ENCODE results near the gene TNXB.

Gene TNXB

DNA sequence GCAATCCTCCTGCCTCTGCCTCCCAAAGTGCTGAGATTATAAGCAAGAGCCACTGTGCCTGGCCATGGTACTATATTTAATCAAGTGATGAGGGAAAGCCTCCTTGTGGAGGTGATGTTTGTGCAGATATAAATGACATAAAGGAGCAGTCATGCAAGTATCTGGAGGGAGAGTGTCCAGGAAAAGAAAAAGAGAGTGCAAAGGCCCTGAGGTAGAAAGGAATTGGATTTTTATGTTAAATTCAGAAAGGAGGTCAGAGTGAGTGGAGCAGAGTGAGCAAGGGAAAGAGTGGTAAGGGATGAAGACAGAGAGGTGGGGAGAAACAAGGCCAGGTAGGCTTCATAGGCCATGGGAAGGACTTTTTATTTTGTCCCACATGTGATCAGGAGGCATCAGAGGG, 28.3 kb upstream of the TNXB start:
- no peak for DNase-seq

DNA sequence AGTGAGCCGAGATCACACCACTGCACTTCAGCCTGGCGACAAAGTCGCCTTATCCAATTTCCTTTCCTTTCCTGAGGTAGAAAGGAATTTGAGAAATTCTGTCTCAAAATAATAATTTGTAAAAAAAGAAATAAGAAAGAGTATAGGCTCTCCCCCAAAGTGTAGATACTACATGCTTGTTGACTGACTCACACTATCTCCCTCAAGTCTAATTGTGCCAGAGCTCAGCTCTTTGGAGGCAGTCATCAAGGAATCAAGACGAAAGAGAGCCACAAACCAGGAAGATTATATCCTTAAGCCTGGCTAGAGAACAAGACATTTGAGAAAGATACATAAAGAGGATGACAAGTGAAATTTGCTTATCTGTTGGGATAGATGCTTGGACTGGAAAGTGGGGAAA, 24.6 kb upstream of the TNXB start:
- no peak for DNase-seq

DNA sequence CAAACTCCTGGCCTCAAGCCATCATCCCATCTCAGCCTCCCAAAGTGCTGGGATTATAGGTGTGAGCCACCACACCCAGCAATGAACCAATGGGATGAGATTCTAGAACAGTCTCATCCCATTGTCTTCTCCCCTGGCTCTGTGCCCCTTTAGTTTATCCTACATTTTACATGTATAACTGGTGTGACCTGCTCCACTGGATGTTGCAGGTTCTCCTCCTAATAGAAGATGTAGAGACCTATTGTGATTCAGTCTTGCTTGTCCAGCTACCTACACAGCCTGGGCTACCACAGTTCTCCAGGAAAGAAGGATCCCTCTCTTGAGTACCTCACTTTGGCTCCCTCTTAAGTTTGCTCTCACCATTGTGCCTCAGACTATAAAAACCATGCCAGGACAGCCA, 23.0 kb upstream of the TNXB start:
- no peak for DNase-seq

DNA sequence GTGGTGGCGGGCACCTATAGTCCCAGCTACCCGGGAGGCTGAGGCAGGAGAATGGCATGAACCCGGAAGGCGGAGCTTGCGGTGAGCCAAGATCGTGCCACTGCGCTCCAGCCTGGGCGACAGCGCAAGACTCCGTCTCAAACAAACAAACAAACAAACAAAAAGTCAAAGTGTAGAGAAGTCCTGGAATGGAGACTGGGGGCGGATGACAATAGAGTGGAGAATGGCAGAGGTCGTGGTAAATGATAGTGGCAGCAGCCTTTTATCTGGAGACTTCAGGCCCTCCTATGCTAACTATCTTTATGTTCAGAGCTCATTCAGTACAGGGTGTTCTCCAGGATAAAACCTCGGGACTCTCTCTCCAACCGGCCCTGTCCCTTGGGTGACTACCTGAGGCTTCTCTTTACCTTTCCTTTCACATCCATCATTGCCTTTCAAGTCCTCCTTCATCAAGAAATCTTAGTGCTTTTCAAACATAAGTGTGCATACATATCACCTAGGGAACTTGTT, 22.4 kb upstream of the TNXB start:
- no peak for DNase-seq

DNA sequence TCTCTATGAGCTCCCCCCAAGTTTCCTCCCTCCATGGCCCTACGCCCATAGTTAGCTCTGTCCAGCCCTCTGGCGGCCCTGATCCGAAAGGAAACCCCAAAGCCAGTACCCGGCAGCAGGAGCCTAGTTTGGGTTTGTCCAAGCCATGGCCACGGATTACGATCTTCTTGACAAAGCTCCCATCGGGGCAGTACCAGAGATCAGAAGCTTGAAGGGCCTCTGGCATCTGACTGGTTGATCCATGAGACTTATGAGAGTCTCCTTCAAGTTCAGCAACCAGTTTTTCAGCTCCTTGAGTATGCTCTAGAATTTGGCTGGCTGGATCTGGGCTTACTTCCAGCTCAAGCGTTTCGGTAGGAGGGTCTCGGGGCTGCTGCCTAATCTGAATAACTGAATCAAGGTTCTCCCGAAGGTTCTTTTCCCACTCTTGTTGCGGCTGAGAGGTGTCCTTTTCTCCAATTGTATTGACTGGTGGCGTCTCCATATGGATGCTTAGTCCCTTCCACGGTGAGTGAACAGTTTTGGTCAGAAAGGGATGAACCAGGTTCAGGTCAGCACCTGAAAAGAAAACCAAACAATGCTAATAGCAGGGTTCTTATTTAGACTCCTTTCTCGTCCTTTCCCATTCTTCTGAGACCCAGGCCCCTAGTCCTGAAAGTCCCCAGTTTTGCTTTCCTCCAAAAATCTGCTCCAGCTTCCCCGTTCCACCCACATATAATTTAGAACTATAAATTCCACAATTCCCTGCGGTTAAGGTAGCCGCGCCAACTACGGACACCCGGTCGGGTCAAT, 20.4 kb upstream of the TNXB start:
- no peak for DNase-seq

DNA sequence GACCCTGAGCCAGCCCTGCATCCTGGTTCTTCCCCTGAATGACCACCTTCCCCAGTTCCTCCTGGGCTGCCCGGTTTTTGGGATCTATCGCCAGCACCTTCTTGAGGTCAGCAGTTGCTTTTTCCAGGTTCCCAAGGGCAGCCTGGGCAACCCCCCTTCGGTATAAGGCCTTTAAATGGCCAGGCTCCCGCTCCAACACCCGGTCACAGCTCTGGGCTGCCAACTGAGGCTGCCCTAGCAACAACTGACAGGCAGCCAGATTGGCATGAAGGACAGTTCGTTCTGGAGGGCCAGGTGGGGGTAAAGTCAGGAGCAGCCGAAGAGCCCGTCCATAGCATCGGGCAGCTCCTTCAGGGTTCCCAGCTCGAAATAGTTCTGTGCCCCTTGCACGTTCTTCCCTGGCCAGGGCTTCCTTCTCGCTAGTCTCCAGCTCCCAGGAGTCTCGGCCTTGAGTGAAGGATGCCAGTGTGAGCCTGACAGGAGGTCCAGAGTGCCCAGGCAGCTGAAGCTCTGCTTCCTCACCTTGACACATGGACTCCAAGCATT, 19.7 kb upstream of the TNXB start:
- no peak for DNase-seq

DNA sequence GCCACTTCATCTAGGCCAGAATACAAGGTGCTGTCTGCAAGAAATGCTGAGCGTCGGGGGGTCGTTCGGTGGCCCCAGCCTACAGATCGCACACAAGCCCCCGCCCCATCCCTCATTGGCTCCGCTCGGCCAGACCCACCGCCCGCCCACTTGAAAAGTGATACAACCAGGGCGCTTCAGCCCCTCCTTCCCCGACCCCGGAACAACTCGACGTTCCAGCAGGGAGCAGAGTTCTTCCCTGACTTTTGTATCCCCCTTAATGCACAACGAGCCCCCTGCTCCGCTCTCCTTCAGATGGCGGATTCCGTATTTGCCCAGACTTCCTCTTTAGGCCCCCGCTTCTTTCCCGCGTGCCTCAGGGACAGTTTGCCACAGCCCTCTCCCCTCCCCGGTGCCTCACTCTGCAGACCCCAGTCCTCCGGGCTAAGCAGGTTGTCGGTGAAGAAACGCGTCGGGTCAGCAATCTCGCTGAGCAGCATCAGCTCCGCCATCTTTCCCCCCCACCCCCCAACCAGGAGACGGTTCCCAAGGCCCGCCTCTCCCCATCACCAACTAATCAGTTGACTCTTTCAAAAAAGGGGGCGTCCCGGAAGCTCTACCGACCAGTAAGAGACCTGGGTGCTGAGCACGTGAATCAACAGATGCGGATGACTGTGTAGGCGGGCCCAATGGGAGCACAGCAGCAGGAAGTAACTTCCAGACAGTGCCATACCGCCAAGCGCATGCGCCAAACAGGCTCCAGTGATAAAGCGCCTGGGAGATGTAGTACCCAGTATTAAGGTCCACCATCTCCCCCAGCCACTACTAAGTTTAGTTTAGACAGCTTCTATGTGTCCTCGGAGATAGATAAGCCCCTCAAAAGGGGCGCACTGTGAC, 18.8 kb upstream of the TNXB start, which contains the start of gene ATF6B:
ATF6B (minus strand) TSS at position 530 of the 876 bp plus-strand sequence; CDS start at position 491, 39 bp downstream.
- DNase-seq, result peak; percentile 99 to 100

DNA sequence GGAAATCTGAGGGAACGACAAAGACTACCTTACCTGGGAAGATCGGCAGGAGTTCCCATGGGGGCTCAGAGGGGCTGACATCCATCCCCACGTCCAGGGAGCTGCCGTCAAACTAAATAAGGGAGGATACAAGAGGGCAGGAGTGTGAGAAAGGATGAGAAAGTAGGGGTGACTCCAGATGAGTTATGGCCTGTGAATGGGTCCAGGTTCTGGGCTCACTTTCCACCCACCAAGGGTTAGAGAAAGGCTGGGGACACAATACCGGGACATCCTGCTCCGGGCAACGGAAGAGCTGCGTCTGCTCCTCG, 18.2 kb upstream of the TNXB start:
- DNase-seq, result no peak

DNA sequence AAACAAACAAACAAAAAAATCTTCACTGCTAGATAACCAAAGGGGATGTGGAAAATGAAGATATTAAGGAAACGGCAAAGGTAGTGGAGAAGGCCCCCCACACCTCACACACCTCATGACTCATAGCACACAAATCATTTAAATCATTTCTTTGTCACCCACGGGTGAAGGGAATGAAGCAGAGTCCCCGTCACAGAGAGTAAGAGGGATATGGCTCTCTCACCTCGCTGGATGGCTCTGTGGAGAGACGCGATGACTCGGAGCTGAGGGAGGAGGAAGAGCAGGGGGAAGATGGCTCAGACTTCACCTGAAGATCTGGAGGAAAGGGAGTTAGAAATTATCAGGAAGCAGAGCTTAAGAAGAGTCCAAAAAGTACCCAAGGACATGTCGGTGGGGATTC, 17.7 kb upstream of the TNXB start:
- no peak for DNase-seq

DNA sequence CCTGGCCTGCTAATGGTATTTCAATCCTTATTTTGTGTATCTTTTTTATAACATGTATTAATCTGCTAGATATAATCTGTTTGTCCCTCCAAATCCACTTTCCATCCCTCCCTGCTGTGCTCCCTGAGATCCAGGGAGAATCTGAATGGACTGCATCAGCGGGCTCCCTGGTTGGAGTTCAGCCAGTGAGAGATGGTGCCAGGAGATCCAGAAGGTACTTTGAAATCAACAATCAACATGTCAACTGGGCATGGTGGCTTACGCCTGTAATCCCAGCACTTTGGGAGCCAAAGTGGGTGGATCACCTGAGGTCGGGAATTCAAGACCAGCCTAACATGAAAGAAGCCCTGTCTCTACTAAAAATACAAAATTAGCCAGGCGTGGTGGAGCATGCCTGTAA, 14.5 kb upstream of the TNXB start:
- no peak for DNase-seq

DNA sequence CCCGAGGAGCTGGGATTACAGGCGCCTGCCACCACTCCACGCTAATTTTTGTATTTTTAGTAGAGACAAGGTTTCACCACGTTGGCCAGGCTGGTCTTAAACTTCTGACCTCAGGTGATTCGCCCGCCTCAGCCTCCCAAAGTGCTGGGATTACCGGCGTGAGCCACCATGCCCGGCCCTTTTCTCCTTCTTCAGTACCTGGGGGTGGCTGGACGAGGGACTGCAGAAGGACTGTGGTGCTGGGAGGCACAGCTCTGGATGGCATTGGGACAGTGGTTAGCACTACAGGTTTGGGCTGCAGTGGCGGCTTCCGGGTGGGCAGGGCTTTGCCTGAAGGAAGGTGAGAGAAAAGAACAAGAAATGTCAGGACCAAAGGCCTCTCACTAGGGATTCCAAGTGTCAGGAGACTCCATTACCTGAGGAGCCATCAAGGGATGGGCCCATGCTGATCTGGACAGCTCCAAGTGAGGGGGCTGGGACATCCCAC, 11.5 kb upstream of the TNXB start:
- no peak for DNase-seq

DNA sequence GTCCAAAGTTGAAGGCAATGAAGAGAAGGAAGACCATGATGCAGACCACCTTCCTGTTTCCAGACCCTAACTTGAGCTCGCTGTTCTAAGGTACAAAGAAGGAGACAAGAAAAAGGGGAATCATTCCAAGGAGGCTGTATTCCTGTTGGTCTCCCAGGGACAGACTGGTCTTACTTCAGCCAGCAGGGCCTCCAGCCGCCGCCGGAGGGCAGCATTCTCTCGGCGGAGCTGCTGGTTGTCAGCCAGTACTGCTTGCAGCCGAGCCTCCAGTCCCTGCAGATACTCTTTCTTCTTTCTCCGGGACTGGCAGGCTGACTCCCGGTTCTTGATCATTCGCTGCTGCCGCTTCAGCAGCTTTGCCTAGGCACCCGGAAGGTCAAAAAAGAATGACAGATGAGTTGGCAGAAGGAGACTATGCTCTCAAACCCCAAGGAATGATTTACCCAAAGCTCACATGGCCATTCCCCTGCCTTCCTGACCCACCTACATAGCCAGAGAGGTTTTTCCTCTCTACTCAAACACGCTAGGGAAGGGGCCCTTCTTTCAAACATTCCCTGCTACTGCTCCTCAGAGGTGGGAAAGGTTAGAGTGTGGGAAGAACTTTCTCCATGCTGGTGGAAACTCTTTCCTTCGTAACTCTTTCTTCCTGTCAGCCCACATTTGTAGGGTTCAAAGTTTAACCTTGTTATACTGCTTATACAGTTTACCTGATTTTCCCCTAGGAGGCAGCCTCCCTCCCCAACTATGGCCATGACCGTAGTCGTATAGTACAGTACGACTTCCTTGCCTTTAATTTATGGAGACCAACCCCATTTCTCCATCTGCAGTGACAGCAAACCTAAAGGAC, 9.9 kb upstream of the TNXB start:
- DNase-seq, result peak; percentile 74 to 75

DNA sequence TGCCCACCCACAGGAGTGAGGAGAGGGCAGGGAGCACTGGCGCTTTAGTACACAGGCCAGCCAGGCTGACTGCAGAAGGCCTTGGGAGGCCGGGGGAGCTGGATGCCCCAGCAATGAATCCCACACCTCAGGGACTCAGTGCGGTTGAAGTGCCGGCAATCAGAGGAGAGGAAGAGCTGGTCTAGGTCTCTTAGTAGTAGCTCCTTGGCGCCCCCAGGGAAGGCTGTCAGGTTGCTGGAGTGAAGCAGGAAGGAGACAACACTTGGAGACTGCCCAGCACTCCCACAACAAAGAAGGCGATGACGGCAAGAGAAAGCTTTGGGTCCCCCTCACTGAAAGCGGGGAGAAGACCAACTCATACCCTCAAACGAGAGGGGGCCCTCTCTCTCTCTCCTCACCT, 8.3 kb upstream of the TNXB start:
- DNase-seq, result no peak

DNA sequence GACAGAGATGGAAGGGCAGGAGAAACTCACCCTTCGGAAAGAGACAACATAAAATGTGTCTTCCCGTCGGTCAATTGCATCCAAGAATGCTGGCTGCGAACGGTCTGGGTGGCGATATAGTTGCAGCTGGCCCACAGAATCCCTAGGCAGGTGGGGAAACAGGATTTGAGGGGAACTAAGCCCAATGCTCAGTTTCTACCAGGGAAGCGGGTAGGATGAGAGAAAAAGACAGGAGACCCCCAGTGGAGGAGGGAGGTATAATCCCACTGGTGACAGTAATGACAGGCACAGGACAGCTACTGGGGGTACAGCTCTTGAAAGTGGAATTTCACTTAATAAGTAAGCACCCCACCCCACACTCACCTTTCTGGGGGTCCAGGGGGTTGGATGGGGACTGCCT, 7.5 kb upstream of the TNXB start:
- no peak for DNase-seq

DNA sequence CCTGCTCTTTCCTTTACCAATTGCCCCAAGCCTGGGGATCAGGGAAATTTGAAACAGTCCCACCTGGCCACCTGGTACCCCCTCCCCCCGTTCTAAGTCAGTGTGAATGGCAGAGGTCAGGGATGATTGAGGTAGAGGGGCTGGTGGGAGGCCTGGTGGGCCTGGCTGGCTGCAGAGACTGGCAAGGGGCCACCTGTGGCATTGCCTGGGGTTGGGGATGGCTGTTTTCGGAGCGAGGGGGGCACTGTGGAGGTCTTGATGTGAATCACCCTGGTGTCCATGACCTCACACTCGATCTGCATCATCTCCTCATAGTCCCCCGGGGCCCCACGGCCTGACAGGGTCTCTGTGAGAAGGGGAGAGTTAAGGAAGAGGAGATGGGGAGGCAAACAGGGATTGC, 6.5 kb upstream of the TNXB start:
- no peak for DNase-seq

DNA sequence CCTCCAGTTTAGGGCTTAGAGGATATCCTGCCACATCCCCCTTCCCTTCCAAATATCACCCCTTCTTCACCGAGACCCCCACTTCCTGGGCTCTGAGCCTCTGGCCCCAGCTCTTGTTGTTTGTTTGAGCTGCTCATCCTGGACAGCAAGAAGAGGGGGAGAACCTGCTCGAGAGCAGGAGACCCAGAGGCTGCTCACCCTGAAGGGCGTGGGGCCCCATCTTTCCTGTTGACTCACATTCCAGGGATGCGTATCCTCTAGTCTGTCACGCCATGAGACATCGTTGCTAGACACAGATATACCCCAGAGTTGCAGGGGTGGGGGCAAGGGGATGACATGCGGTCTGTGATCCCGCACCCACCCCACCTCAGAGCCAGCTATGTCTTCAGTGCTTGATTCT, 5.7 kb upstream of the TNXB start:
- DNase-seq, result no peak

DNA sequence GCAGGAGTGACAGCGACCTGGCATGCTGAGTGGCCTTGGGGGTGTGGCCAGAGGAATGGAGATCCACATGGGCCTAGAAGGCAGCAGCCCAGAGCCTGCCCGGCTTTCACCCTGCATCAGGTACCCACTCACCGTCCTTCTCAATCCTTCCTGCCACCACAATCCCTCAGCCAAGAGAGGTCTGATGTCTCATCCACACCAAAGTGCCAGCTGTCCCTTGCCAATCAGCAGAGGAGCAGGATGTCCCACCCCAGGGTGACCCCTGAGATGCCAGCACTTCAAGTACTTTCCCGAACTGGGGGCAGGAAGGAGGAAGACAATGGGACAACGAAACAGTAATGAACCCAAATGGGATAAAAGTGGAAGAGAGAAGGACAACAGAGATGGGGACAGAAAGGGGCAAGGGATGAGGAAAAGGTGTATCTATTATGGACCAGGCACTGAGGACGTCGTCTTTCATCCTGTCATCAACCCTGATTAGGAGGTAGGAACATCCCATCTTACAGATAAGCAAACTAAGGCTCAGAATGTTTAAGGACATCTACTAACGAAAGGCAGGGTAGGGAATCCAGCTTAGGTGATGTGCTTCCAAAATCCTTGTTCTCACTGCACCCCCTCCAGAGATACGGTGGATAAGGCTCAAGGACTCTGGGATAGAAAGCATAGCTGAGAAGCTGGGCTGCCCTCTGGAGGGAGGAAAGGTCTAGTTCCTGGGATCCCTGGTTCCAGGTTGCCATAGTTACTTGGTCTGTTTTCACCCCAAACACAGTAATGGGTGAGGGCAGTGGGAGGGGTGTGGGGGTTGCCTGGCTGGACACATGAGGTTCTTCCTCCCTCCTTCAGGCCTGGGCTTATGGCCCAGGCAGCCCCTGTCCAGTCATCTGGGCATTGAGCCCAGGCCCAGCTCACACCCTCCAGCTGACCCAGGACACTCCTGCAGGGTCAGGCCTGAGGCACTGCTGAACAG, 4.5 kb upstream of the TNXB start:
- DNase-seq, result no peak

DNA sequence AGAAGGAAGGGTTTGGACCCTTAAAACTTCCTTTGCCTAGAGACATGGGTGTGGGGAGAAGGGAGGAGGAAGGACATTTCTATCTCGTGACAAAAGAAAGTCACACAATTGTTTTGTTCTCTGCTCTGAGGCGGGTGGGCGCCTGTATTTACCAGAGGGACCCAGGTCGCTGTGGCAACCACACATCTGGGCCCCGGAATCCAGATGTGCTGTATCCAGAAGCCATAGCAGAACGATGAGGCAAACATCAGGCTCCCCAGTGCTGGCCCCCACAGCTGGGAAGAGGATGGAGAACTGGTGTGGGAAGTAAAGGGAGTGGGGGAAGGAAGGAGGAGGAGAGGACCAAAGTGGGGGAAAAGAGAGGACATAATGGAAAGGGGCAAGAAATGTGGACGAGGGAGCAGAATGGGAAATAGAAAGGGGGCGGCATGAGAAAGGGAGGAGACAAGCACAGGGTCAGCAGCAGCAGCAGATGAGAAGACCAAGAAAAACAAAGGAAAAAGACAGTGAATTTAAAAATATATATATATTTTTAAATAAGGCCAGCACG, 3.4 kb upstream of the TNXB start:
- DNase-seq, result no peak

DNA sequence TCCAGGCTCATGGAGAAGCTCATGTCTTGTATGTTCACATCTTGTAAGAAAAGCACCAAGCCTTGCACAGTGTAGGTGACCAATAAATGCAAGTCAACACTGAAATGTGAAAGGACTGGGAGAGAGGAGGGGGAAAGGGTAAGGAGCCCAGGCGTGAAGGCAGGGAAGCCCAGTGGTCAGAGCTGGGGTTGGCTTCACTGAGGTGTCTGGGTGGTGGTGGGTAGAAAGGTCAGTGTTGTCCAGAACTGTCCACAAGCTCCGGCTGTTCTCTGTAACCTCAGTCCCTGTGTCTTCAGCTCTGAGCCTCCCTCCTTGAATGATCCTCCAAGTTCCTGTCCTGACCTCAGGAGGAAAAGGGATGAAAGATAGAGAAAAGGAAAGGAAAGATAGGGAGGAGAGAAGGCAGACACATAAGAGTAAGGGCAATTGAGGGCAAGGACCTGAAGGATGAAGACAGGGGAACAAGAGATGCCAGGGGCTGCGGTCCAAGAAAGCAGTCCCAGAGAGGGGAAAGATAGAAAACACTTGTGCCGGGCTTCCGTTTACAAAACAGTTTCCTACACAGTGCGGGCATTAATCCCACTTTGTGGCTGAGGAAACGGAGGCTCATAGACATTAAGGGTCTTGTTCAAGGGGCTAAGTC, 2.4 kb upstream of the TNXB start:
- no peak for DNase-seq

DNA sequence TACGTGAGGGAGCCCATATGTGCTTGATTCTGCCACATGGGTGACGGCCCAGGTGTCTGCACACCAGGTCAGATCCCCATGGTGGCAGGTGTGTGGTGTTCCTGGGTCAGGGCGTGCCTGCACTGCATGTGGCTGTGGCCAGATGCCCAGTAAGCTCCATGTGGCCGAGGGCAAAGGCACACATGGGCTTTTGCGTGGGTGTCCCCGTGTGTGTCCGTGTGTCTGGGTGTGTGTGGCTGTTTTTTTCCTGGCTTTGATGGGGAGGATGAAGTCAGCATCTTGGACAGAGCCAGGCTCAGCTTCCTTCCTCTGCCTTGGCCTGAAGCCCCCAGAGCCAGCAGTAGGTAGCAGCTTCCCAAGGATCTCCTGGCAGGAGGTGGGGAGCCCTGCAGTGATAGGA, 1.5 kb upstream of the TNXB start:
- DNase-seq, result no peak

DNA sequence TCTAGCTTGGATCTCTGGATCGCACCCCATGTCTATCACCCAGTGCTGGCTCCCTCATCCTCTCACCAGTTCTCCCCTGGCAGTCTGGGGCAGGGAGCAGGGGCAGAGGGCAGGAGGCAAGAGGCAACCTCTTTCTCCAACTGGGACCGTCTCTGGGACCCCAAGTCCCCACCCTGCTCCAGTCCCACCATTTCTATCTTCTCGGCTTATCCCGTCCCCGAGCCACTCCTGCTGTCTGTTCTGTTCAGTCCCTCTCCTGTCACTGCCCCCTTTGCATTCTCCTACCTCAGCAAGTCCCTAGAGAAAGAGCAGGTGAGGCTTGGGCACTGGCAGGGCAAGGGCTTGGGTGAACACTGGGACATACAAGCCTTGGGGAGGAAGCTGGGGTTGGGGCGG, 625 bp upstream of the TNXB start:
- DNase-seq, result no peak
